Liver (tissue), 9 donors: ENCODE data around the gene CHST13. TPM values are rescaled to one million over a fixed set of nuclear protein-coding genes. Genes with fewer than 3 reads are reported as not detected.

Experiments used
- DNase-seq: peaks from one replicate; pipeline ENCODE4 v3.0.0-alpha.2; 2017; ENCODE audit warnings: low spot score
- H3K27ac ChIP-seq, 2 donors: one replicate each; pipeline ENCODE4 v1.7.0; 2013; ENCODE audit warnings: inconsistent platforms in 2 of 2, low read length in 2 of 2, control low read depth in 1 of 2, low read depth in 1 of 2, mild to moderate bottlenecking in 1 of 2
- H3K27me3 ChIP-seq, 4 donors: one replicate each; pipeline versions ENCODE4 v1.6.1 to v1.7.0; 2013; ENCODE audit warnings: low read length in 3 of 4, inconsistent platforms in 1 of 4, mild to moderate bottlenecking in 1 of 4, moderate library complexity in 1 of 4; ENCODE audit not compliant: control insufficient read depth in 4 of 4, insufficient read depth in 4 of 4
- H3K36me3 ChIP-seq, 4 donors: one replicate each; pipeline versions ENCODE4 v1.6.1 to v1.7.0; 2013; ENCODE audit warnings: low read length in 3 of 4, mild to moderate bottlenecking in 3 of 4, low read depth in 1 of 4, moderate library complexity in 1 of 4; ENCODE audit not compliant: control insufficient read depth in 4 of 4, insufficient read depth in 3 of 4
- H3K4me1 ChIP-seq, 4 donors: one replicate each; pipeline versions ENCODE4 v1.6.1 to v1.7.0; 2013; ENCODE audit warnings: low read length in 3 of 4, mild to moderate bottlenecking in 3 of 4, moderate library complexity in 1 of 4; ENCODE audit not compliant: control insufficient read depth in 4 of 4, insufficient read depth in 4 of 4
- H3K4me3 ChIP-seq, 3 donors: one replicate each; pipeline versions ENCODE4 v1.6.1 to v1.7.0; 2013; ENCODE audit warnings: low read length in 3 of 3, control low read depth in 1 of 3, low read depth in 1 of 3, mild to moderate bottlenecking in 1 of 3
- H3K9ac ChIP-seq, 2 donors: one replicate each; pipeline ENCODE4 v1.7.0; 2013; ENCODE audit warnings: low read length in 2 of 2, mild to moderate bottlenecking in 2 of 2, moderate library complexity in 2 of 2, control low read depth in 1 of 2, low read depth in 1 of 2
- H3K9me3 ChIP-seq, 4 donors: one replicate each; pipeline versions ENCODE4 v1.6.1 to v1.7.0; 2013; ENCODE audit warnings: low read length in 3 of 4; ENCODE audit not compliant: control insufficient read depth in 4 of 4
- CTCF ChIP-seq: fragments of 150-350 bp; IDR thresholded peaks from 2 replicates; pipeline ENCODE4 v1.5.1; 2017; ENCODE audit warnings: improper control_type of control experiment, low read depth, low read length; ENCODE audit not compliant: missing input control
- FOXA1 ChIP-seq: IDR thresholded peaks from 2 replicates; pipeline ENCODE4 v1.6.1; 2016; ENCODE audit warnings: antibody characterized with exemption
- FOXA2 ChIP-seq: IDR thresholded peaks from 2 replicates; pipeline ENCODE4 v1.6.1; 2016; ENCODE audit warnings: antibody characterized with exemption
- GABPA ChIP-seq, 2 donors: IDR thresholded peaks in 1 of 2; conservative IDR thresholded peaks in 1 of 2; 2 replicates each; pipeline ENCODE4 v1.6.1; 2016; ENCODE audit warnings: antibody characterized with exemption in 2 of 2, mild to moderate bottlenecking in 1 of 2, moderate library complexity in 1 of 2
- HNF4A ChIP-seq, 2 donors: conservative IDR thresholded peaks; 2 replicates each; pipeline ENCODE4 v1.6.1; 2016; ENCODE audit warnings: antibody characterized with exemption in 2 of 2, mild to moderate bottlenecking in 2 of 2
- HNF4G ChIP-seq: IDR thresholded peaks from 2 replicates; pipeline ENCODE4 v1.6.1; 2016; ENCODE audit warnings: antibody characterized with exemption
- JUND ChIP-seq, 2 donors: IDR thresholded peaks; 2 replicates each; pipeline ENCODE4 v1.6.1; 2016; ENCODE audit warnings: antibody characterized with exemption in 2 of 2
- MAX ChIP-seq: IDR thresholded peaks from 2 replicates; pipeline ENCODE4 v1.6.1; 2016; ENCODE audit warnings: antibody characterized with exemption
- NR2F2 ChIP-seq: IDR thresholded peaks from 2 replicates; pipeline ENCODE4 v1.6.1; 2016; ENCODE audit warnings: antibody characterized with exemption
- RAD21 ChIP-seq, 2 donors: IDR thresholded peaks; 2 replicates each; pipeline ENCODE4 v1.6.1; 2016; ENCODE audit warnings: antibody characterized with exemption in 2 of 2, mild to moderate bottlenecking in 2 of 2
- REST ChIP-seq: IDR thresholded peaks from 2 replicates; pipeline ENCODE4 v1.6.1; 2016; ENCODE audit warnings: antibody characterized with exemption, mild to moderate bottlenecking
- RXRA ChIP-seq, 2 donors: IDR thresholded peaks; 2 replicates each; pipeline ENCODE4 v1.6.1; 2017 to 2018; ENCODE audit warnings: antibody characterized with exemption in 2 of 2, mild to moderate bottlenecking in 1 of 2
- SP1 ChIP-seq: IDR thresholded peaks from 2 replicates; pipeline ENCODE4 v1.6.1; 2018; ENCODE audit warnings: antibody characterized with exemption, mild to moderate bottlenecking
- TAF1 ChIP-seq: conservative IDR thresholded peaks from 2 replicates; pipeline ENCODE4 v1.6.1; 2016; ENCODE audit warnings: antibody characterized with exemption, mild to moderate bottlenecking
- YY1 ChIP-seq: IDR thresholded peaks from 2 replicates; pipeline ENCODE4 v1.6.1; 2016; ENCODE audit warnings: antibody characterized with exemption, mild to moderate bottlenecking
- ZBTB33 ChIP-seq: IDR thresholded peaks from 2 replicates; pipeline ENCODE4 v1.6.1; 2016; ENCODE audit warnings: antibody characterized with exemption
- WGBS: extraction: QIAGEN DNeasy Blood & Tissue Kit; methylation state at CpG from one replicate; pipeline ENCODE4 v1.1.7; 2013; 5-methylcytosine and 5-hydroxymethylcytosine counted together
- polyA plus RNA-seq, 2 donors: library from polyadenylated mRNA; stranded (reverse) in 1 of 2; unstranded in 1 of 2; fragments of 200-250 nt in 1 of 2; fragments of >200 nt in 1 of 2; fragmentation: Nextera tagmentation in 1 of 2; extraction: Ambion mirVana in 1 of 2; gene quantifications; one replicate each; pipeline versions ENCODE4 v1.2.1 to v1.2.3, GENCODE V29; 2013 to 2015
- total RNA-seq, 2 donors: library from RNA; depleted of rRNA; stranded (reverse); fragments of >200 nt; gene quantifications; one replicate each; pipeline ENCODE4 v1.2.3, GENCODE V29; 2014
- TF ChIP-seq, protein P1 (sequence below): IDR thresholded peaks from 2 replicates; pipeline ENCODE4 v1.6.1; 2016; ENCODE audit warnings: antibody characterized with exemption
- donor health status: healthy.
- donor health status: healthy.
- donor health status: healthy.
- donor health status: healthy.
- donor health status: healthy.

Gene CHST13
- total and polyA plus RNA-seq, 4 donors: 19.7 to 39.1 (median 25.2) TPM

DNA sequence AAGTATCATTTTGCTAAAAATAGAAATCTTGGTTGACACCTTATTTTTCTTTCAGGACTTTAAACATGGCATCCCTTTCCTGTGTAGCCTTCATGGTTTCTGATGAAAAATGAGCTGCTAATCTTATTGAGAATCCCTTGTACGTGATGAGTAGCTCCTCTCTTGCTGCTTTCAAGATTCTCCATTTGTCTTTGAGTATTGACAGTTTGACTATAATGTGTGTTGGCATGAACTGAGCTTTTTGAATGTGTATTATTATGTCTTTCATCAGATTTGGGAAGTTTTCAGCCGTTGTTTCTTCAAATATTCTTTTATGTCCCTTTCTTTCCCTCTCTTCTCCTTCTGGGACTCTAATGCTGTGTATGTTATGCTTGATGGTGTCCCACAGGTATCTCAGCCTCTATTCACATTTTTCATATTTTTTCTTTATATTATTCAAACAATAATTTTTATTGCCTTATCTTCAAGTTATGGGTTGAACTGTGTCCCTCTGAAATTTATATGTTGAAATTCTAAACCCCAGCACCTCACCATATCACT is 38.9 kb downstream of the CHST13 start:
- WGBS: 67% methylated on average over 2 of the region's 2 CpGs
- no peak for DNase-seq
- Histone ChIP-seq H3K4me3 (no peak overlapping the region), H3K9ac (no peak overlapping the region), H3K36me3 (no peaks in the 10 kb centered on the region), H3K27me3 (no peaks in the 10 kb centered on the region), H3K4me1 (no peaks in the 10 kb centered on the region), H3K27ac (no peak overlapping the region), H3K9me3 (no peaks in the 10 kb centered on the region)
- TF ChIP-seq REST (no peak), HNF4G (no peak), MAX (no peak), HNF4A (conservative IDR thresholded peaks at IDR 0.05) (no peak), RAD21 (IDR thresholded peaks at IDR 0.05) (no peak)

DNA sequence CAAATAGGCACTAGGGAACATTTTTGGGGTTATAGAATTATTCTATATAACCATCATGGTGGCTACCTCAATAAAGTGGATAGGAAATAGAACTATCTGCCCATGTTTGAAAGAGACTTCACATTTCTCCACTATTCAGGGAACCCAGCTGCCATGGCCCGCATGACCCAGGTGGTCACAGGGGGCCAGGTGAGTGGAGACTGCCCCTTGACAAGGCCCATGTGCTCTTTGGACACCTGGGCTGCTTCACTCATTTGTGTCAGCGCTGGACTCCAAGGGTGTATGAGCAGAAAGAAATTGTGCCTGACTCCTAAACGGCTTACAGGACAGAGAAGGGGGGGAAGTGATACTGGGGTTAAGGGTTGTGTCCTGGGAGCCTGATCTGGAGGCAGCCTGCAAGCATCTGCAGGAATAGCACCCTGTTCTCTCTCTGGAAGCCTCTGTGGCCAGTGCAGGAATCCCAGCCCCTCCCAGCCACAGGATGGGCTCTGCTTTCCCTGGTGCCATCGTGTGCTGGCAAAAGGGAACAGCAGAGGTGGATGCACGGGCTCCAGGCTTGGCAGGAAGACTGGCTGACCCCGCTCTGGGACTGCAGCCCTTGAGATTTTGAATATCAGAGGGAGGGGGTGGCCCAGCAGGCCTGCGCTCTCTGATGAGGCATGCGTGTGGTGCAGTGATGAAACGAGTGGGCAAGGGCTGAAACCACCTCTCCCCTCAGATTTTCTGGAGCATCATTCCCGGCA is 43.9 kb downstream of the CHST13 start:
- WGBS: 63% methylated on average over 10 of the region's 10 CpGs
- Histone ChIP-seq H3K36me3 (no peaks in the 10 kb centered on the region), H3K27ac (no peak overlapping the region), H3K9me3 (no peaks in the 10 kb centered on the region), H3K4me3 (no peak overlapping the region), H3K9ac (no peak overlapping the region), H3K4me1 (no peaks in the 10 kb centered on the region), H3K27me3 (no peaks in the 10 kb centered on the region)
- TF ChIP-seq JUND (IDR thresholded peaks at IDR 0.05) (no peak), ZBTB33 (no peak), YY1 (no peak), RAD21 (IDR thresholded peaks at IDR 0.05) (peak; percentile 71 to 75), HNF4A (conservative IDR thresholded peaks at IDR 0.05) (no peak), FOXA1 (no peak), GABPA (IDR thresholded peaks at IDR 0.05 in 1 of 2, conservative IDR thresholded peaks at IDR 0.05 in 1 of 2) (no peak), NR2F2 (no peak), CTCF (peak; percentile 29), TAF1 (no peak), RXRA (IDR thresholded peaks at IDR 0.05) (no peak), FOXA2 (no peak), REST (no peak), SP1 (no peak), MAX (no peak), HNF4G (no peak)
- TF ChIP-seq, protein P1, sequence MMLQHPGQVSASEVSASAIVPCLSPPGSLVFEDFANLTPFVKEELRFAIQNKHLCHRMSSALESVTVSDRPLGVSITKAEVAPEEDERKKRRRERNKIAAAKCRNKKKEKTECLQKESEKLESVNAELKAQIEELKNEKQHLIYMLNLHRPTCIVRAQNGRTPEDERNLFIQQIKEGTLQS: no peak
- DNase-seq: no peak
